OCI-LY7 (cell line): ENCODE measurements around the gene CAPN5.

ENCODE experiments used
- CTCF ChIP-seq: fragments of 200-600 bp; sonication (generic); conservative IDR thresholded peaks from 2 replicates; pipeline ENCODE4 v1.5.1; 2014; ENCODE audit warnings: mild to moderate bottlenecking, antibody characterized with exemption, low read length, moderate library complexity, mixed read lengths
- EZH2phosphoT487 ChIP-seq: fragments of 200-600 bp; sonication (generic); IDR thresholded peaks from 2 replicates; pipeline ENCODE4 v1.6.1; 2018; ENCODE audit warnings: low read depth, borderline replicate concordance, mild to moderate bottlenecking, mixed run types, antibody characterized with exemption, low read length, moderate library complexity, mixed read lengths

- TF ChIP-seq CTCF (no peak), EZH2phosphoT487 (no peak)
Measured at GRCh38 chr11:77063861-77064260, 2.9 kb upstream of the CAPN5 start.
